Stimulated activated naive CD8-positive, alpha-beta T cell treated with anti-CD3 and anti-CD28 coated beads, Interleukin-15, Interleukin-2, amounts not matched to agents 100 ng/mL and 50 ng/mL, for 24 hours (primary cell): ENCODE measurements around the gene TMEM54.
"Not testable (repeated sequence)": the region's sequence is repeated elsewhere in the genome, so short reads cannot be mapped to it uniquely, and the experiment has no call there.

Experiments used
- H3K27ac Mint-ChIP-seq: one replicate; pipeline ENCODE4 v1.8.0; 2021; ENCODE audit warnings: mild to moderate bottlenecking, mixed read lengths
- H3K27me3 Mint-ChIP-seq: one replicate; pipeline ENCODE4 v1.8.0; 2021; ENCODE audit warnings: mixed read lengths
- H3K36me3 Mint-ChIP-seq: one replicate; pipeline ENCODE4 v1.8.0; 2021; ENCODE audit warnings: low read depth, mixed read lengths
- H3K4me1 Mint-ChIP-seq: one replicate; pipeline ENCODE4 v1.8.0; 2021; ENCODE audit warnings: low read depth, mixed read lengths
- H3K4me3 Mint-ChIP-seq: one replicate; pipeline ENCODE4 v1.8.0; 2021; ENCODE audit warnings: mild to moderate bottlenecking, mixed read lengths
- H3K9me3 Mint-ChIP-seq: one replicate; pipeline ENCODE4 v1.8.0; 2021; ENCODE audit warnings: mixed read lengths

TMEM54 gene

DNA sequence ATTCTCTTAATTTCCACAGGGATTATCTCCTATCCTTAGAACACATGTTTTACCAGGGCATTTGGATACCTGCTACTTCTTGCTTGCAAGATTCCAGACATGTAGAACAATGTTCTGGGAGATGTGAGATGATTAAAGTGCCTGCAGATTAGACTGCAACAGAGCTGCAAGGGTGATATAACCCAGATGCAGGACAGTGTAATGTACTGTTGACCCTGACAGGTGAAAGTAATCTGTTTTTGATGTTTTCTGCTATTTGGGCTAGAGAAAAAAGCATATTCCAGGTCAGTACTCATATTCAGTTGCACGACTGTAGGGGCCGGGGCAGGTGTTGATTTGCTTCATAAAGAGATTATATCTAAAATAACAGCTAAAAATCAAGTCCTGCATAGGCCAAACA lies 27.1 kb upstream of the TMEM54 start:
- no peaks in the 10 kb centered on the region for H3K9me3 Mint-ChIP-seq
- H3K4me1 Mint-ChIP-seq = peaks cover 16% of the 10 kb centered on the region
- no peaks in the 10 kb centered on the region for H3K36me3 Mint-ChIP-seq
- no peak overlapping the region for H3K27ac Mint-ChIP-seq
- no peak overlapping the region for H3K4me3 Mint-ChIP-seq
- peaks cover 40% of the 10 kb centered on the region for H3K27me3 Mint-ChIP-seq

DNA sequence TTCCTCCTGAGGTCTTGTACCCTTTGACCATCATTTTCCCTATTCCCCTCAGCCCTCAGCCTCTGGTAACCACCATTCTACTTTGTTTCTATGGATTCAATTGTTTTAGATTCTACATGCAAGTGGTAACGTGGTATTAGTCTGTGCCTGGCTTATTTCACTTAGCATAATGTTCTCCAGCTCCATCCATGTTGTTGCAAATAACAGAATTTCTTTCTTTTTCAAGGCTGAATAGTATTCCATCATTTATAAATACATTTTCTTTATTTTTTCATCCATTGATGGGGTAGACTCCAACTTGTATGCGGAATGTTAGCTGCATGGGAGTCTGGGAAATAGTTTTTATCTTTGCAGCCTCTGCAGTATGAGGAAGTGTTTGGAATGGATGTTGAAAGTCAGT lies 26.3 kb upstream of the TMEM54 start:
- H3K27ac Mint-ChIP-seq = no peak overlapping the region
- peaks cover 49% of the 10 kb centered on the region for H3K27me3 Mint-ChIP-seq
- H3K36me3 Mint-ChIP-seq = no peaks in the 10 kb centered on the region
- no peaks in the 10 kb centered on the region for H3K9me3 Mint-ChIP-seq
- peaks cover 16% of the 10 kb centered on the region for H3K4me1 Mint-ChIP-seq
- no peak overlapping the region for H3K4me3 Mint-ChIP-seq

- Mint-ChIP-seq H3K9me3 (no peaks in the 10 kb centered on the region), H3K36me3 (no peaks in the 10 kb centered on the region), H3K4me3 (no peak overlapping the region), H3K27ac (no peak overlapping the region), H3K4me1 (peaks cover 16% of the 10 kb centered on the region), H3K27me3 (peaks cover 54% of the 10 kb centered on the region)
These were observed 25.4 kb upstream of the TMEM54 start for GRCh38 chr1:32926562-32926961.

DNA sequence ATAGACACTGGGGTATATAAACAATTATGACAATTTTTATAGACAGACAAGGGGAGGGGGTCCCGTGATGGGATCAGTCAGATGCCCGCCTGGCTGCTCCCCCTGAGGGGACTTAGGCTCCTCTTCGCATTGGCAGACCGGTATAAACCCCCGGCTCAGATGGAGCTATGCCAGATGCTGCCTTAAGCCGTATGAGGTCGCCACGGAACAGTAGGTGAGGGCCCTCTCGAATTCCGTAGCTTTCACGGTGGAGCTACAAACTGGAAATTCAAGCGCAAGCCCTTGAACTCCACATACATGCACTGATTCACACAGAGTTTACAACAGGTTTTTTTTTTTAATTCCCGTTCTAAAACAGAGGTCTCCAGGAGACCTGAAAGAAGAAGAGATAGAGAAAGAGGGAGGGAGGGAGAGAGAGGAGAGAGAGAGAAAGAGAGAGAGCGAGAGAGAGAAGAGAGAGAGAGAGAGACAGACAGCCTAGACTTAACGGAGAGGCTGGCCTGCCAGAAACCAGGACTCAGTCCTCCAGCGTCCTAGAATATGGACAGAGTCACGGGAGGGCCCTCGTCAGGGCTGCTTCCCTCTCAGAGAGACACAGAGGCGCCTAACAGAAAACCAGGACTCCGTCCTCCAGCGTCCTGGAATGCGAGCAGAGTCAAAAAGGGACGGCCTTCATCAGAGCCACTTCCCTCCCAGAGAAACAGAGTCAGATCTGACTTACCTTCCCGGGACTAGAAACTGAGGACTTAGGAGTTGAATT lies 24.4 kb upstream of the TMEM54 start:
- Mint-ChIP-seq H3K4me3 (peak overlapping the region; percentile 51), H3K27ac (no peak overlapping the region), H3K4me1 (peaks cover 16% of the 10 kb centered on the region), H3K9me3 (no peaks in the 10 kb centered on the region), H3K36me3 (no peaks in the 10 kb centered on the region), H3K27me3 (peaks cover 60% of the 10 kb centered on the region)

GRCh38 chr1:32924881-32925344 lies 23.7 kb upstream of the TMEM54 start:
- Mint-ChIP-seq H3K36me3 (no peaks in the 10 kb centered on the region), H3K4me3 (peak overlapping the region; percentile 51), H3K27me3 (peaks cover 66% of the 10 kb centered on the region)

GRCh38 chr1:32920833-32921232 lies 19.6 kb upstream of the TMEM54 start:
- Mint-ChIP-seq H3K36me3 (no peaks in the 10 kb centered on the region), H3K4me1 (peaks cover 18% of the 10 kb centered on the region), H3K9me3 (no peaks in the 10 kb centered on the region), H3K27me3 (peaks cover 70% of the 10 kb centered on the region), H3K27ac (no peak overlapping the region), H3K4me3 (no peak overlapping the region)

More at GRCh38 chr1:32924881-32925344, 23.7 kb upstream of the TMEM54 start:
- no peaks in the 10 kb centered on the region for H3K9me3 Mint-ChIP-seq
- H3K27ac Mint-ChIP-seq = no peak overlapping the region
- H3K4me1 Mint-ChIP-seq = peaks cover 19% of the 10 kb centered on the region

DNA sequence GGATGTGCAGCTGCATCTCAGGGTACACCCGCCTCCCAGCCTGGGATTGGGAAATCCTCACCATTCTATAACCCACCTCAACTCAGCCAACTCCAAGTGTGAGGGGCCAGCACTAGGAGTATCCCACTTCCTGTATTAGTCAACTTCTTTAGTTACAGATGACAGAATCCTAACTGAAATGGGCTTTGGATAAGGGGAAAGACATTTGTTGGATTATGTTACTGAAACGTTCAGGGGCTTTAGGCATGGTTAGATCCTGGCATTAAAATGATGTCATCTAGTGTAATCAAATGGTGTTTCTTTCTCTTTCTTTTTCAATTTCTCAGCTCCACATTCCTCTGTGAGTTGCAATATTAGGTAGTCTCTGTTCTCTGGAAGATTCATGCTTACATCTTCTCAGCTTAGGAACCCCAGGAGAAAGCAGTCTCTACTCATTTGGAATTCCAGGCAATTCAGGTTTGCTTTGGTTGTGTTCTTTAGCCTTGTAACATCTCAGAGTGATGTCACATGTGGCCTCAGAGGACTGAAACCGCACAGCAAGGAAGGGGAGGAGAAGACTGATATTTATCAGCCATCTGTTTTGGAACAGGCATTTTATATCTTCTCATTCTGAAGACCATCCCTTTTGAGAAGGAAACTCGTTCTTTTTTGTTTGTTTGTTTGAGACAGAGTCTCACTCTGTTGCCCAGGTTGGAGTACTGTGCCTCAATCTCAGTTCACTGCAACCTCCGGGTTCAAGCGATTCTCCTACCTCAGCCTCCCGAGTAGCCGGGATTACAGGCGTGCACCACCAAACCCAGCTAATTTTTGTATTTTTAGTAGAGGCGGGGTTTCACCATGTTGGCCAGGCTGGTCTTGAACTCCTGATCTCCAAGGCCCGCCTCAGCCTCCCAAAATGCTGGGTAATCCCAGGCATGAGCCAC lies 18.9 kb upstream of the TMEM54 start:
- Mint-ChIP-seq H3K9me3 (no peaks in the 10 kb centered on the region), H3K27ac (no peak overlapping the region), H3K36me3 (no peaks in the 10 kb centered on the region), H3K4me1 (peaks cover 10% of the 10 kb centered on the region), H3K27me3 (peaks cover 66% of the 10 kb centered on the region), H3K4me3 (no peak overlapping the region)

- no peaks in the 10 kb centered on the region for H3K9me3 Mint-ChIP-seq
- H3K4me1 Mint-ChIP-seq = peaks cover 3% of the 10 kb centered on the region
- peaks cover 49% of the 10 kb centered on the region for H3K27me3 Mint-ChIP-seq
- H3K36me3 Mint-ChIP-seq = no peaks in the 10 kb centered on the region
- no peak overlapping the region for H3K4me3 Mint-ChIP-seq
- no peak overlapping the region for H3K27ac Mint-ChIP-seq
These were observed 17.0 kb upstream of the TMEM54 start for GRCh38 chr1:32918179-32918578.

- Mint-ChIP-seq H3K27ac (no peak overlapping the region), H3K4me1 (peaks cover 3% of the 10 kb centered on the region), H3K9me3 (no peaks in the 10 kb centered on the region), H3K36me3 (no peaks in the 10 kb centered on the region), H3K27me3 (peaks cover 43% of the 10 kb centered on the region), H3K4me3 (no peak overlapping the region)
These were observed 16.3 kb upstream of the TMEM54 start for GRCh38 chr1:32917521-32917920.

- H3K9me3 Mint-ChIP-seq = no peaks in the 10 kb centered on the region
- H3K4me1 Mint-ChIP-seq = peaks cover 3% of the 10 kb centered on the region
- no peak overlapping the region for H3K4me3 Mint-ChIP-seq
- H3K36me3 Mint-ChIP-seq = no peaks in the 10 kb centered on the region
- peaks cover 33% of the 10 kb centered on the region for H3K27me3 Mint-ChIP-seq
- H3K27ac Mint-ChIP-seq = no peak overlapping the region
These were observed 14.8 kb upstream of the TMEM54 start for GRCh38 chr1:32915766-32916706.

- Mint-ChIP-seq H3K9me3 (no peaks in the 10 kb centered on the region), H3K27me3 (peaks cover 7% of the 10 kb centered on the region), H3K4me1 (no peaks in the 10 kb centered on the region), H3K27ac (no peak overlapping the region), H3K36me3 (no peaks in the 10 kb centered on the region), H3K4me3 (no peak overlapping the region)
These were observed 9.1 kb upstream of the TMEM54 start for GRCh38 chr1:32910319-32910718.

DNA sequence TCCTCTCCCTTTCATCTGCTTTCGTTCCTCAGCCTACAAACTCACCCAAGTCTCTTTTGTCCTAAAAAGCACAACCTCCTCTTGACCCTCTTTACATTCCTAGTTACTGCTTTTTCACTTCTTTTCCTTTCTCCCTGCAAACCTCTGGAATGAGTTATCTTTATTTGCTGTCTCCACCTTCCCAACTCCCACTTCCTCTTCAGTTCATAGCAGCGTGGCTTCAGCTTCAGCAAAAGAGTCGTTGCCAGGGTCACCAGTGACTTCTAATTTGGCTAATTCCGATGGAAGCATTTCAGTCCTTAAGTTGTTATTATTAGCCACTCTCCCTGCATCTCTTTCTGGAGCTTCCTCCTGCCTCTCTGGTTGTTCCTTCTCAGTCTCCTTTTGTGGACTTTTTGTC lies 6.2 kb upstream of the TMEM54 start:
- Mint-ChIP-seq H3K9me3 (no peaks in the 10 kb centered on the region), H3K4me1 (no peaks in the 10 kb centered on the region), H3K4me3 (no peak overlapping the region), H3K36me3 (no peaks in the 10 kb centered on the region), H3K27me3 (peaks cover 20% of the 10 kb centered on the region), H3K27ac (no peak overlapping the region)

DNA sequence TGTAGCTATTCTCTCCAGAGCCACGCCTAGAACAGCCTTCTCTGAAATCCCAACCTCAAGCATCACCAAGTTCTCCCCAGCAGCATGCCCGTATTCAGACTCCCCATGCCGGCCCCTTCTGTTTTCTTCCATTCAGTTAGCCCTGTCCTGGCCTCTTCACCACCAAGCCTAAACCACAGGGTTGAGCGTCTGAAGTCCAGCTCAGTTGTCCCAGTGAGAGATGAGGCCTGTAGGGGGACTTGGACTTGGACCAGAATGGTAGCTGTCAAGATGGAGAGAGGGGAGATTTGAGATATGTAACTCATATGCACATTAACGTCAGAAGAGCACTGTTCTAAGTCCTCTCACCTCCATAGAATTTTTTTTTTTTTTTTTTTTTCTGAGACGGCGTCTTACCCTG lies 5.5 kb upstream of the TMEM54 start:
- Mint-ChIP-seq H3K36me3 (no peaks in the 10 kb centered on the region), H3K4me3 (no peak overlapping the region), H3K4me1 (peaks cover 3% of the 10 kb centered on the region), H3K9me3 (no peaks in the 10 kb centered on the region), H3K27ac (no peak overlapping the region), H3K27me3 (peaks cover 28% of the 10 kb centered on the region)

DNA sequence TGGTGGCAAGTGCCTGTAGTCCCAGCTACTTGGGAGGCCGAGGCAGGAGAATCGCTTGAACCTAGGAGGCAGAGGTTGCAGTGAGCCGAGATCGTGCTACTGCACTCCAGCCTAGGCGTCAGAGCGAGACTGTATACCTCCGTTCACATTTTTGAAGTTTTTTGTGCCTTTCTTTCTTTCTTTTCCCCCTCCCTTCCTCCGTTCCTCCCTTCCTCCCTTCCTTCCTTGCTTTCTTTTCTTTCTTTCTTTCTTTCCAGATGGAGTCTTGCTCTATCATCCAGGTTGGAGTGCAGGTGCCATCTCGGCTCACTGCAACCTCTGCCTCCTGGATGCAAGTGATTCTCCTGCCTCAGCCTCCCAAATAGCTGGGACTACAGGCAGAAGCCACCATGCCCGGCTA lies 4.4 kb upstream of the TMEM54 start:
- not testable (repeated sequence) for H3K9me3 Mint-ChIP-seq, H3K4me1 Mint-ChIP-seq, H3K4me3 Mint-ChIP-seq, H3K36me3 Mint-ChIP-seq, H3K27ac Mint-ChIP-seq
- peaks cover 32% of the 10 kb centered on the region for H3K27me3 Mint-ChIP-seq
